Mammary epithelial cell (primary cell): ENCODE data around the gene KAT8.

Experiments used
- EZH2 ChIP-seq: IDR thresholded peaks from 2 replicates; pipeline ENCODE4 v1.6.1; 2012; ENCODE audit warnings: low read length, inconsistent platforms, borderline replicate concordance
- TF ChIP-seq, protein P1 (sequence below), 2 donors: IDR thresholded peaks in 1 of 2; conservative IDR thresholded peaks in 1 of 2; 2 replicates each; pipeline ENCODE4 v1.5.1; 2011 to 2012; ENCODE audit warnings: inconsistent platforms in 2 of 2, low read length in 2 of 2, mild to moderate bottlenecking in 2 of 2, control low read depth in 1 of 2, low read depth in 1 of 2; ENCODE audit not compliant: insufficient read depth in 1 of 2; ENCODE audit errors: extremely low read depth in 1 of 2

DNA sequence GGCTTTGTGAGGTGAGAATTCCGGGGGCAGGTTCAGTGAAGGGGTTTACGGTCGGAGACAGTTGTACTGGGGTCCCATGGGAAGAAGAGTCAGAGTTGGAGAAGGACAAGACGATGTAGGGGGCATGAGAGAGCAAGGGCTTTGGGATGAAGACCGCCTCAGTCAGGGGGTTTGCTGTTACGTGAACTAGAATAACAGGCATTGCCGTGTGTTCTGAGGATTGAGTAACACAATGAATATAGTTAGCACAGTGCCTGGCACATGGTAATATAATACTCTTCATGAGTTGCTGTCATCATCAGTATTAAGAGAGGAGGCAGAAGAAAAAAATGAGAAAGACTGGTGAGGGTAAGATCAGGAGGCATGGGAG lies 42.7 kb upstream of the KAT8 start:
- TF ChIP-seq, protein P1, sequence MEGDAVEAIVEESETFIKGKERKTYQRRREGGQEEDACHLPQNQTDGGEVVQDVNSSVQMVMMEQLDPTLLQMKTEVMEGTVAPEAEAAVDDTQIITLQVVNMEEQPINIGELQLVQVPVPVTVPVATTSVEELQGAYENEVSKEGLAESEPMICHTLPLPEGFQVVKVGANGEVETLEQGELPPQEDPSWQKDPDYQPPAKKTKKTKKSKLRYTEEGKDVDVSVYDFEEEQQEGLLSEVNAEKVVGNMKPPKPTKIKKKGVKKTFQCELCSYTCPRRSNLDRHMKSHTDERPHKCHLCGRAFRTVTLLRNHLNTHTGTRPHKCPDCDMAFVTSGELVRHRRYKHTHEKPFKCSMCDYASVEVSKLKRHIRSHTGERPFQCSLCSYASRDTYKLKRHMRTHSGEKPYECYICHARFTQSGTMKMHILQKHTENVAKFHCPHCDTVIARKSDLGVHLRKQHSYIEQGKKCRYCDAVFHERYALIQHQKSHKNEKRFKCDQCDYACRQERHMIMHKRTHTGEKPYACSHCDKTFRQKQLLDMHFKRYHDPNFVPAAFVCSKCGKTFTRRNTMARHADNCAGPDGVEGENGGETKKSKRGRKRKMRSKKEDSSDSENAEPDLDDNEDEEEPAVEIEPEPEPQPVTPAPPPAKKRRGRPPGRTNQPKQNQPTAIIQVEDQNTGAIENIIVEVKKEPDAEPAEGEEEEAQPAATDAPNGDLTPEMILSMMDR (conservative IDR thresholded peaks at IDR 0.05 in 1 of 2, IDR thresholded peaks at IDR 0.05 in 1 of 2; ENCODE audit: extremely low read depth in 1 of 2, insufficient read depth in 1 of 2, low read depth in 1 of 2, low read length in 2 of 2): no peak
- no peak for TF ChIP-seq EZH2
